ENCODE data around the gene PSMA5.

DNA sequence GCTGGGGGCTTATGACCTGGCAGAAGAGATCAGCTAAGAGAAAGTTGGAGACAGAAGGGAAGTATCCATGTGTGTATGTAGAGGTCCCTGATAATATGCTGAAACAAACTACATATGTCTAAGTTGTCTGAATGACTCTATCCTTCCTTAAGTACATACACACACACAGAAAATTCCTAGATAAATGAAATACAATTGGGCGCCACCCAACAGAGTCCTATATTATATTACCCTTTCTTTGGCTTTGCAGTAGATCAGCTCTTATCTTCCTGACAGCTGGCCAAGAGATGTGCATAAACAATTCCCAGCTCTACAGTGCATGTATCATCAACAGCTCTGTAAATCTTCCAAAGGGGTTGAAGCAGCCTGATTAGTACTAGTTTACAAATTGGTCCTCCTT is 68.6 kb downstream of the PSMA5 start:
- TF ChIP-seq POLR2A (IDR thresholded peaks at IDR 0.05): no peak
- no peak for TF ChIP-seq POLR2AphosphoS5 (IDR thresholded peaks at IDR 0.05)
- TF ChIP-seq, protein P1, sequence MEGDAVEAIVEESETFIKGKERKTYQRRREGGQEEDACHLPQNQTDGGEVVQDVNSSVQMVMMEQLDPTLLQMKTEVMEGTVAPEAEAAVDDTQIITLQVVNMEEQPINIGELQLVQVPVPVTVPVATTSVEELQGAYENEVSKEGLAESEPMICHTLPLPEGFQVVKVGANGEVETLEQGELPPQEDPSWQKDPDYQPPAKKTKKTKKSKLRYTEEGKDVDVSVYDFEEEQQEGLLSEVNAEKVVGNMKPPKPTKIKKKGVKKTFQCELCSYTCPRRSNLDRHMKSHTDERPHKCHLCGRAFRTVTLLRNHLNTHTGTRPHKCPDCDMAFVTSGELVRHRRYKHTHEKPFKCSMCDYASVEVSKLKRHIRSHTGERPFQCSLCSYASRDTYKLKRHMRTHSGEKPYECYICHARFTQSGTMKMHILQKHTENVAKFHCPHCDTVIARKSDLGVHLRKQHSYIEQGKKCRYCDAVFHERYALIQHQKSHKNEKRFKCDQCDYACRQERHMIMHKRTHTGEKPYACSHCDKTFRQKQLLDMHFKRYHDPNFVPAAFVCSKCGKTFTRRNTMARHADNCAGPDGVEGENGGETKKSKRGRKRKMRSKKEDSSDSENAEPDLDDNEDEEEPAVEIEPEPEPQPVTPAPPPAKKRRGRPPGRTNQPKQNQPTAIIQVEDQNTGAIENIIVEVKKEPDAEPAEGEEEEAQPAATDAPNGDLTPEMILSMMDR (IDR thresholded peaks at IDR 0.05): no peak
- no peak for TF ChIP-seq EP300 (IDR thresholded peaks at IDR 0.05)

All from suprapubic skin (tissue), 4 donors.